ENCODE data around the gene TENM4.

TENM4 gene

DNA sequence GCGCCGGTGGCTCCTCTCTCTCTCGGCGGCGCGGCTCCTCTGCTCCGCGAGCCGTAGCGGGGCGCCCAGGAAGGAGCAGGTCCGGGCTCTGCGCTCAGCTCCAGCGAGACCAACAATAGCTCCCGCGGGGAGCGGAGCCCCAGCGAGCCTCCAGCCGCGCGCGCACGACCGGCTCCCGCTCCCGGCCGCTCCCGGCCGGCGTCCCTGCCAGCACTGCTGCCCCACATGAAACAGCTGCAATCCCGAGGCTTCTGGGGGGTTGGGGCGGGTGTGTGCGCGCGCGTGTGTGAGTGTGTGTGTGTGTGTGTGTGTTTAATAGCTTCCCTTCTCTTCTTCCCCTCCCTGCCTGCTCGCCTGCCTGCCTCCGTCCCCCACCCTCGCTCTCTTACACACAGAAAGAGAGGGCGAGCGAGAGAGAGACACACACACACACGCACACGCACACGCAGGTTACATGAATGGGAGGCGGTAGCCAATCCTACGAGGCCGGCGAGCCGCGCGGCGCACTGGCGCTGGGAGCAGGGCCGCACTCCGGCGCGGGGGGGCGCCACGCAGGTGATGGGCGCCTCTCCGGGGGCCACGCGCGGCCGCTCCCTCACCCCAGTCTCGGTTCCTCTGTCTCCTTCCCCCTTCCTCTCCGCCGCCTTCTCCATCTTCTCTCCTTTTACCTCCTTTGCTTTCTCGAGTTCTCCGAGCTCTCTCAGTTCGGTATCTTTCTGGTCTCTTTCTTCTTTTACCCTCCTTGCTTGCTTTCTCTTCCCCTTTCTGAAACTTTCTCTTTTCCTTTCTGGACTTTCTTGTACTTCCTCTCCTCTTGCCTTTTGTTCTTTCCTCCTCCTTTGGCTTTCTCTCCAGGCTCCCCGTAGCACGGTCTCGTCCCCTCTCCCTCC is at the start of gene TENM4:
Gene TENM4, minus strand, starts transcription at position 460 of the 890 bp plus-strand sequence. CDS start 371,086 bp downstream, outside the sequence.
- peak in 1 of 2 experiments; percentile 23 for DNase-seq

DNA sequence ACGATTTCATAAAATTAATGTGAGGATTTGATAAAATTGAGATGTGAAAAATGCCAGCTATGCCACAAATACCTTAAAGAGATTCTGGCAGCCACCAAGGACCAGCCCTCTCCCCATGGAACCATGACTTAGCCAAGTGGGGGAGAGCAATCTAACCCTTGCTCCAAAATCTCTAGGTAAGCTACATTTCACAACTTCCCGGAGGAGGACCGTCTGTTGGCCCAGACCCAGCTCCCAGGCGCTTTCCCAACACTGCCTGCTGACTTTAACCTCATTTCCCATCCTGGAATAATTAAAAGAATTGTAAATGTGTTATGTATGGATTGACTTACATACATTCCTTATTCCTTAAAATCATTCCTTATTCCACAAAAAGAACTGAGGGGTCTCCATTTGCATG is 47.5 kb upstream of the TENM4 start:
- DNase-seq: no peak

DNA sequence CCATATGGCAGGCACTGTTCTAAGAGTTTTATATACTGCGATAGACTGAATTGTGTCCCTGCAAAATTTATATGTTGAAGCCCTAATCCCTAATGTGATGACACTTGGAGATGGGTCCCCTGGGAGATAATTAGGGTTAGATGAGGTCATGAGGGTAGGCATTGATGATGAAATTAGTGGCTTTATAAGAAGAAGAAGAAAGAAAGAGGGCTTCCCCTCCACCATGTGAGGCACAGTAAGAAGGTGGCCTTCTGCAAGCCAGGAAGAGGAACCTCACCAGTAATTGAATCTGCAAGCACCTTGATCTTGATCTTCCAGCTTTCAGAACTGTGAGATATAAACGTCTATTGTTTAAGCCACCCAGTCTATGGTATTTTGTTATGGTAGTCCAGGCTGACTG is 46.6 kb upstream of the TENM4 start:
- no peak for DNase-seq

DNA sequence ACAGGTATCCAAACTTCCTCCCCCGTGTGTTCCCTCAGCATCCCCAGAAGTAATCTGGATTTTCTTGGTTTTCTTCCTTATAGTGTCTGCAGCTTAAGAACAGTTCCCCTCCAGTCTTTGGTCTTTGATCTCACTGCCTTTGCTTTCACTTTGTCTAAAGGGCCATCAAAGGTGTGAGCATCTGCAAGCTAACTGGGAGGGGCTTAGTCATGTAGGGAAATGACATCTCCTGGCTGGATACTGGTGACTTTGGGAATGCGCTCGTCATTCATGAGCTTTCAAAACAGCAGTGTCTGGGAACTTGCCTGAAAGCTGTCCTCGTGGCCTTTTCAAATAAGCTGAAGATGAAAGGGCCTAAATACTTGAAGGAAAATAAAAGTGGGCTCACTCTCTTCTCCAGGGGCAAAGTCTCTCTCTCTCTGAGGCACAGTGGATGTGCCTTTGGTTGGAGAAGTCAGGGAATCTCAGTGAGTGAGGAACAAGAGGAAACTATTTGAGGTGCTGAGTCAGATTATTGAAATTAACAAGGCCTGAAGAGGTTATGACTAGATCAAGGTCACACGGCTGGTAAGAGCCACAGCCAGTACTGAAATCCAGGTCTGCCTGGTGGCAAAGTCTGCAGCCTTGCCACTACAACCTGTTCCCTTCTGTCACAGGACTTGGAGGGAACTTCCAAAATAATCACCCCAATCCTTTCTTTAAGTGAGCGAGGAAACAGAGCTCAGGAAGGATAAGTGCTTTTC is 45.6 kb upstream of the TENM4 start:
- no peak for DNase-seq

DNA sequence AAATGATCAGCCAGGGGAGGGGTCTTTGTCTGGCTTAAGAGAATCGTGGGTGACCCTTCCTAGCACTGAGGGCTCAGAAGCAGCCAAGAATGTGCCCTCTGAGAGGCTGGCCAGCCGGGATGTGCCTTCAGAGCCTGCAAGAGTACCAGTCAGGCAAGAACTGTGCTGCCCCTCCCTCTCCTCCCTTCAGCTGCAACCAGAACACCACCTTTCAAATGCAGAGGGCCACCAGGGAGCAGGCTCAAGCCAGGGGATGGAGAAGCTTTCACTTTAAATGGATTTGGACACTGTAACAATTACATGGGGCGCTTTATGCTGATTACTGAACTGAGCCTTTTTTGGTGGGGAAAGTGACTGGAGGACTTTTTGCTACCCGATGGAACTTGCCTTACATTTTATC is 44.9 kb upstream of the TENM4 start:
- no peak for DNase-seq

DNA sequence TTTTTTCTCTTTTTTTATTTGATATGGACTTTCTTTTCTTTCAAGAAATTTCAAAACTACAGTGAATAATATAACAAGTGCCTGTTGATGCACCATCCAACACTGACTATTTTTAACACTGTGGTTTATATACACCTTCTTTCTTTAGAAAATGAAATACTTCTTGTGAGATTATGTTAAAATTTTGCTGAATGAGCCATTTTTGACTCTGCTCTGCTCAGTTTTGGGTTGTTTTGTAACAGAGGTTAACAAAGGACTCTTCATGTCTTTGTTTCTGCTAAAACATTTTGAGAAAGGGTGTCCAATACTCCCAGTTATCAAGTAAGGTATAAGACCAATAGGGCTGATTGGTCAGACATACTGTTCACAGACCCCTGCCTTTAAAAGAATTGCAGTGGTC is 44.0 kb upstream of the TENM4 start:
- DNase-seq: no peak

DNA sequence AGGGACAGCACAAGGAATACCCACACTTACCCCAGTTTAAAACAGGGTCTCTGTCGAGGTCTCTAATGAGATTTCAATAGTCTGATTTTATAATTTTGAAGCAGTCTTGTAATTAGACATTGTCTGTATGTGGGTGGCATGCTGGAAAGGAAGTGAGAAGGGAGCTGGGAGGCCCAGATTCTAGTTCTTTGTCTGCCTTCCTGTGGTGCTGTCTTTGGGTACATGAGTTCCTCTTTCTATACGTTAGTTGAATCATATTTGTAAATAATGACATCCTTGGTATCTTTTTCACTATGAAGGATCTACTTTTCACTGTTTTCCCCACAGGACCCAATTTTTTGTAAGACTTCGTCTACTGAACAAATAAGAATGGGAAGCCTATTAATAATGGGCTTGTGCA is 42.0 kb upstream of the TENM4 start:
- DNase-seq: no peak

DNA sequence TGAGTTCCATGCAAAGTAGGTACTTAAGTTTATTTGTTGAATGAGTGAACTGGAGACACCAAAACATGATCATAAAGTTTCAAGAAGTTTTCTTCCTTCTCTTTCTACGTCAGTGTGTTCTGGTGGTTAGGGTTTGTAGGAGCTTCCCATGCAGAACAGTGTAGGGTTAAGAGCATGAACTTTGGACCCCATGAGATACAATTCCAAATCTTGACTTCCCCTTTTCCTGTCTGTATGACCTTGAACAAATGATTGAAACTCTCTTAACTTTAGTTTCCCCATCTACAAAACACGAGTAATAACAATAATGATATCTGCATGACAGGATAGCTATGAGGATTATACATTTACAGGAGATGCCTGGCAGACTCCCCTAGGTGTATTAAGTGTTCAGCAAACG is 41.0 kb upstream of the TENM4 start:
- no peak for DNase-seq

DNA sequence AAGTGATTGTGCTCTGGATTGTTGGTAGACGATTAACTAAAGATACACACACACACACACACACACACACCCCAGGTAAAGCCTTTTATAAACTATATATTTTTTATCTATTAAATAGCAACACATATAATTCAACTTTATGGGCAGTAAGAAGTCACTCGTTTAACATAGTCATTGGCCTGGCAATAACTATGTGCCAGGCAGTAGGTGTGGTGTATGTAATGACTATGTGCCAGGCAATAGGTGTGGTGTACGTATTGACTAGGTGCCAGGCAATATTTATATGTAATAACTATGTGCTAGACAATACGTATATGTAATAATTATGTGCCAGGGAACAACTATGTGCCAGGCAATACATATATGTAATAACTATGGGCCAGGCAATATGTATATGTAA is 40.0 kb upstream of the TENM4 start:
- DNase-seq: no peak

DNA sequence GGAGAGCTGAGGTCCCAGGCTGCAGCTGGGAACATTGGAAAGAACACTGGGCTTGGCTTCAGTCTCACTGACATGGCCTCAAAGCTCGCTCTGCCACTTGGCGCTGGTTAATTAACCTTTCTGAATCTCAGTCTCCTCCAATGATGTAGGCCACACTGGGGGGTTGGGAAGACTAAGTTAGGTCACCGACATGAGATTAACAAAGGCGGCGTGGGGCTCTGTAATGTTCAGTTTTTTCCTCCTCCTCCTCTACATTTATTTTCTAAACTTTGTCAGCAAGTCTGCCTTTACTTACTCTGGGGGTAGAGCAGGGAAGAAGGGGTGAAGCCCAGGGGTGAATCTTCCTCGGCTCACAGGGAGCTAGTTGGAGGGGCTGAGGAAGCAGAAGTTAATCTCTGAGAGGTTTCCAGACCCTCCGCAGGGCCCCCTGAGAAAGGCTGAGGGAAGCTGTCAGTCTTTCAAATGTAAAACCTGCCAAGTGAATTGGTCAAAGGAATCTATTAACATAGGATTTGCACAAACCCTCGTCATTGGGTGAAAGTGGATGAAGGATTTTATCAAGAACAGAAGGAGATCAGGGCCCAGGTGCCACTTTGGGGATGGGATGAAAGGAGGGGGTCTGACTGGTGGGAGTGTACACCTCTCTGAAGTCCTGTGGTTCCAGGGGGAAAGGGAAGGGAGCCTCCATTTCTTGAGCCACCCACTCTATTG is 32.1 kb upstream of the TENM4 start:
- DNase-seq: no peak

DNA sequence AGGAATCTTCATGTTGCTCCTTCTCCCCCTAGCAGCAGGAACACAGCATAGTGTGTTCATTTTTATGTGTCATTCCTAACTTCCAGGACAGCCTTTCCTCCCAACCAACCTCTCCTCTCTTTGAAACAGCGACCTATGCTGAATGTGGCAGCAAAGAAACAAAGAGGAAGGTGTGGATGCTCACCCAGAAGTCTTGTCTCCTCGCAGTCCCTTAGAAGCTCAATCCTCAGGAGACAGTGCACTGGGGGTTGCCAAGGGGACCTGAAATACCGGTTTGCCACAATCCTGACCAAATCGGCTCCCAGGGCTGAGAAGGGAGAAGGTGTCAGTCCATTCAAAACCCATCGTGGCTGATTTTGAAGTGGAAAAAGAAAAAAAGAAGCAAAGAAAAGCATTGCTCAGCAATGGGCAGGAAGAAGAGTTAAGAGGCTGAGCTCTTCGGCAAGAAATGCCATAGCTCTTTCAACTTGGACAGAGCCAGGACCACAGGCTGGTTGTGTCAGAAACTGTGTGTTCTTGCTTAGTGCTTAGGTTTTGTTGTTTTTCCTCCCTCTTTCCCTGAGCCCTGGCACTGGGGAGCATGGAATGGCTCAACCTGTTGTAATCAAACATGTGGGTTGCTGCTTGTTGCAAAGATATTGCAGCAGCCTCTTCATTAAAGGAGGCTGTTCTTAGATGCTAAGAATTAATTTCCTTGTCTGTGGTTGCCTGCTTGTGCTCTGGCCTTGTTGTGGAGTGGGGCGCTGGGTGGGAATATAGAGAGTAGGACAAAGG is 30.4 kb upstream of the TENM4 start:
- DNase-seq: no peak

DNA sequence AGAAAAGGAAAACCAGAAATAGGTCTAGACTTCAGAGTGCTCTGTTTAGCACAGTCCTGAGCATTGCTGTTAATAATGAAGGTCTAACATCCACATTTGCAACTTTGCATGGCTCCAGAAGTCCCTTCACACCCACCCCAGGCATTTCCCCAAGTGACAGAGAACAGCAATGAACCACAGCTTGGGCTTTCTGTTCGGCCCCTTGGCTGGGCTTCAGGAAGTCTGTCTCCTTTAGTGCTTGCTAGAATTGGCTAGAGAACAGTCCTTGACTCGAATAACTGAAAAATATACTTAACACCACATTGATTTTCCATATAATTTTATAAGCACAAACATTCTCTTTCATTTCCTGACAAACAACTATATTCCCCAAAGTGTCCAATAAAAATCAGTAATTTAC is 29.3 kb upstream of the TENM4 start:
- no peak for DNase-seq

DNA sequence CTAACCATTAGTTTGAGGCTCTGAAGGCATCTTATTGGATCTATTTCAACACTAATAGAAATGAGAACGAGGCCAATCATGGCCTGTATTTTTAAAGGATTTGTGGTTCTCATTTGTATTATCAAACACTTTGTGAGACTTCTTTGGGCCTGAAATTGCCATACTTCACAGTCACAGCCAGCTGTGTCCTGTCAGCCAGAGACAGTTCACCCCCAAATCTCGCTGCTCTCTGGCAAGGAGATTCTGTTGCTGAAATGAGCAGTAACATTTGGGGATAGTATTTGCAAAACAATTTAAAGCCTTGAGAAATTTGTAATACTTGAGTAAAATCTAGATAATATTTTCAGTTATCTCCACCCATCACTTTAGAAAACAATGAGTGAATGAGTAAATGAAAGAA is 26.9 kb upstream of the TENM4 start:
- no peak for DNase-seq

DNA sequence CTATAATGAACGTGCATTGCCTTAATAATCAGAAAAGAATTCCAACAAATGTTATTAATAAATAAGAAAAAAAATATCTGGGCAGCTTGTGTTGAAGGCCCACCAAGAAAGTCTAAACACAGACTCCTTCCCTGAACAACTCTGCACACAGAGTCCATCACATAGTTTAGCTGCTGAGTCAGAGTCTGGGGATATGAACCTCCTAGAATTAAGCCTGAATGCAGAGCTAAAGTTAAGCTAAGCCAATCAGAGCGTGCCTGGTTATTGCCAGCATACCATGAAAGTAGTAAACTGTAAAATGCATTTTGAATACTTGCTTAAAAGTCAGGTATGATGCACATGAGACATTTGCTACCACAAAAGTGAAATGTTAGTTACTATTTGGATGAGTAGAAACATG is 25.6 kb upstream of the TENM4 start:
- no peak for DNase-seq

DNA sequence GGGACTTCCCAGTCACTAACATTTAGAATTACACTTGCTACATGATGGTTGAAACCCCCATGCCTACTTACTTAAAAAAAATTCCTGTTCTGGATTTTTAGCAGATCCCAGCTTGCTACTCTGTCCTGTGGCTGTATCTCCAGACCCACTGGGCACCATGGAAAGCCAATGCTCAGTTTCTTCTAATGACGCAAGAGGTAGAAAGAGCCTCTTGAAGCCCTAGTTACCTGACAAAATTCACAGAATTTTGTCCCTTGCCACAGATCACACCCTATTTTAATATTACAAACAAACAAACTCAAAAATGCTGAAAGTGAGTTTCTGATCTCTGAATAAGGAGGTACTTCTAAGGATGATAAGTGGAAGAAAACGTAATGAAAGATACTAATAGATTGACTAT is 24.3 kb upstream of the TENM4 start:
- no peak for DNase-seq

DNA sequence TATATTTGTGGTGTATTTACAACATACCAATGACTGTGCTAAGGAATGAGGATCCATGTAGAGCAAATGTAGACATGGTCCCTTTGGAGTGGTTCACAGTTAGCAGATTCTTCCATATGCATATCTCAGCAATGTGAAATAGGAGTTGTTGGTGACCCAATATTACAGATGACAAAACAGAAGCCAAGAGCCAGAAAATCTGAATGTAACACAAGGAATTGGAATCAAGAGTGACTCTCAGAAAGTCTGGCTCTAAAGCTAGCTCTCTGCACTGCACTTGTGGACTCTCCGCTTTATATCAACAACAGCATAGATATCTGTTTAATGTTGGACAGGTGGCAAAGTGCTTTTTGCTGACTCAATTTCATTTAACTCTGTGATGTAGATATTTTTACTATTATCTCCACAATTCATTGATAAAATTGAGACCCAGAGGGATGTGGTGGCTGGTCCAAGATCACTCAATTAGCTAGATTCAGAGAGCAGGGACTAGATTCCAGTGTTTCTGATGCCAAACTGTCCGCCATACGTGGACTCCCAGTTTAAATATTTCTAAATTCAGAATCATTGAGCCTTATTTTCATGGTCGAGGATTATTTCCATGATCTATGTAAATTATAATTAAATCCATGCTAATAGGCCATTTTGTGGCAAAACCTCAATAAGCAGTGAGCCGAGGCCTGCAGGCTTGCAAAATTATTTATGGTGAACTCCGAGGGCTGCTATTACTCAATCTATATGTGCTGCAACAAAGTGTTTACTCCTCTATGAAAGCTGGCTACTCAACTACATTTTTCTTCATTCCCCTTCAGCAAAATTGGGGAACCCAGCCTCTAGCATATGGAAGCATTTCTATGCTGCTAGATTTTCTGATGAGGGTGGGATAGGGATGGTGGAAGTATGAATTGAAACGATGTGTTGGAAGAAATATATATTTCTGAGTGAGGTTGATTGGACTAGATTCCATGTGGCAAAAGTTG is 21.1 kb upstream of the TENM4 start:
- no peak for DNase-seq

DNA sequence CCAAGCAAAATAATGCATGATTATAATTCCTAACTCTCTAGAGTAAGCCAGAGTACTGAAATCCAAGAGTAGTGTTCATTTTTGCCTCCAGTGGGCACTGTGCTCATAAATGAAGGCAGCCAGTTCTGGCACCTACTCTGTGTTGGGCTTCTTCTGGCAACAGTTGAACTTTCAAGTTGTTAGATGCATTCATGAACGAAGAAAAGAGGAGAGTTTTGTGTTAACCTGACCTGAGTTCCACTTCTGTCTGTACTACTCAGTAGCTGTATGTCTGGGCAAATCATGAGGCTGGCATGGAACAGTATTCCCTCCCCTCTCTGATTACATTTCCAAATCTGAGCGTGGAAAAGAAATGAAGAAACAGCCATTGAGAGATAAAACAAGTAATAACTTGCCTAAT is 20.3 kb upstream of the TENM4 start:
- peak in 1 of 2 experiments; percentile 50 for DNase-seq

DNA sequence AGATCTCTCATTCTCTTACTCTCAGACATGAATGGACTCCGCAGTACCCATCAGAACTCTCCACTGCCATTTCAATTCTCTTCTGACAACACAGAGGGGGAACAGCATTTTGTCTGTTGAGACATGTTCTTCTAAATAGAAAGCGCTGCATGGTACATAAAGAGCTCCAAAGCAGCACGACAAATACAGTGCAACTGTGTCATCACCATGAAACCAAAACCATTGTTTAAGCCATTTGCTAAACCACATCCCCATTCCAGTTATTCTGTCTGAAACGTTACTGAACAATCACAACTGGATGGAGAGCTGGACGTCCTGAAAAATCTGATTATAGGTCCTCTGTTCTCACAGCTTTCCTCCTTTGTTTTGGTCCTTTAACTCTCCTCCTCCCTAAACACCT is 17.9 kb upstream of the TENM4 start:
- DNase-seq: no peak

DNA sequence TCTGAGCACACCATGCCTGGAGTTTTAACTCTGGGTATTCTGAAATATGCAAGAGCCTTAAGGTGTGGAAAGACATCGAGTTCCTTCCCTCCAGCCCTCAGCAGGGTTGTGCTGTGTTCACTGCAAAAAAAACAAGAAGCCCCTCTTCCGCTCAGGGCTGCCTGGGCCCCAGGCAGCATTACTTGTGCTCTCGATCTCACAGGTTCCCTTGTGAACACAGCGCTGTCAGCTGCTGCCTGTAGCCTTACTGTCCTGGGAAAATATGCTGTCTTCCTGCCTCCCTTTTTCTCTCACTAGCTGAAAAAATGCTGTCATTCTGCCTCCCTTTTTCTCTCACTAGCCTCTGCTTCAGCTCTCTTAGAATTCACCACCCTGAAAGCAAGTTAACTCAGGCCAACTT is 15.7 kb upstream of the TENM4 start:
- DNase-seq: no peak

DNA sequence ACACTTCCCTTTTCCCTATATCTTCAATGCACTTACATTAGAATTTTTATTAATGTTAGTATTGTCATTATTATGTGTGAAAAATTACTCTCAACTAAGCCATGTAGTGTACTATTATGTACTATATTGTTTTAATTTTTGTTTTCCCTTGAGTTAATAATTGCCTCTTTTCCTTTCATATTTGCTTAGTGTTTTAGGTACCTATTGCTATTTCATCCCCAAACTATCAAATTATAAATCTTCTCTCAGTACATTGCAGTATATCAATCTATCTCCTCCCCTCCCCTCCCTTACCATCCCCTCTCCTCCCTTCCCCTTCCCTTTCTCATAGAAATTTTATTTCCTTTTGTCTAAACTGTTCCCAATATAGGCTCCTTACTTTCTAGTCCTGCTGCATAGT is 12.8 kb upstream of the TENM4 start:
- DNase-seq: no peak

DNA sequence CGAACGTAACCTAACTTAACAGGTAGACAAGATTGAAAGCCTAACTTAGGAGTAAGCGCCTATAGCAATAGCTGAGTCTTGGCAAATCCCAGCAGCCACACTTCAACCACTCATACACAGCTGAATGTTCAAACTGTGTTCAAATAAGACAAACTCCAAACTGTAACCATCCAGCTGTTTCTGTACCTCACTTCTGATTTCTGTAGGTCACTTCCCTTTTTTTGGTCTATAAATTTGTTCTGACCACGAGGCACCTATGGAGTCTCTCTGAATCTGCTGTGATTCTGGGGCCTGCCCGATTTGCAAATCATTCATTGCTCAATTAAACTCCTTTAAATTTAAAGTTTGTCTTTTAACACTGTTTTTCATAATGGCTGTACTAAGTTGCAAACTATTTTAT is 8.2 kb upstream of the TENM4 start:
- no peak for DNase-seq

Measured in NCI-H446 (cell line).